ENCODE results near the gene DNAJB13. TPM values are rescaled to one million over a fixed set of nuclear protein-coding genes. Genes with fewer than 3 reads are reported as not detected.
A peak's percentile ranks its signal among the peaks of the same experiment; 100 is the strongest.

Gene DNAJB13
- total RNA-seq, 1 donor from 2014 or later, result 0.60 TPM

- no peak for DNase-seq (ENCODE audit: low spot score in 2 of 2, unreplicated experiment in 2 of 2)
- peaks cover 8% of the 10 kb centered on the region for H3K4me1 Mint-ChIP-seq
- H3K36me3 Mint-ChIP-seq, result peaks cover 1% of the 10 kb centered on the region
- no peaks in the 10 kb centered on the region for H3K9me3 Mint-ChIP-seq
- no peaks in the 10 kb centered on the region for H3K27me3 Mint-ChIP-seq (ENCODE audit: low read depth)
- H3K27ac Mint-ChIP-seq, result peak overlapping the region; percentile 30
- no peak for TF ChIP-seq CTCF (IDR thresholded peaks at IDR 0.05; ENCODE audit: unreplicated experiment)
- no peak overlapping the region for H3K4me3 Mint-ChIP-seq
Measured at GRCh38 chr11:73969991-73970800, 19.4 kb downstream of the DNAJB13 start.

- no peak for DNase-seq (ENCODE audit: low spot score in 2 of 2, unreplicated experiment in 2 of 2)
- Mint-ChIP-seq H3K27me3 (ENCODE audit: low read depth) (no peaks in the 10 kb centered on the region), H3K4me3 (no peak overlapping the region), H3K36me3 (peaks cover 9% of the 10 kb centered on the region), H3K4me1 (peaks cover 8% of the 10 kb centered on the region), H3K27ac (no peak overlapping the region), H3K9me3 (no peaks in the 10 kb centered on the region)
- no peak for TF ChIP-seq CTCF (IDR thresholded peaks at IDR 0.05; ENCODE audit: unreplicated experiment)
Measured at GRCh38 chr11:73971175-73971719, 20.4 kb downstream of the DNAJB13 start.

GRCh38 chr11:73972187-73972586 is 21.4 kb downstream of the DNAJB13 start:
- TF ChIP-seq CTCF (IDR thresholded peaks at IDR 0.05; ENCODE audit: unreplicated experiment), result no peak
- H3K4me1 Mint-ChIP-seq, result peaks cover 8% of the 10 kb centered on the region
- no peak overlapping the region for H3K4me3 Mint-ChIP-seq
- H3K27ac Mint-ChIP-seq, result no peak overlapping the region
- no peak for DNase-seq (ENCODE audit: low spot score in 2 of 2, unreplicated experiment in 2 of 2)
- peaks cover 15% of the 10 kb centered on the region for H3K36me3 Mint-ChIP-seq
- H3K27me3 Mint-ChIP-seq (ENCODE audit: low read depth), result no peaks in the 10 kb centered on the region
- H3K9me3 Mint-ChIP-seq, result no peaks in the 10 kb centered on the region

- H3K27ac Mint-ChIP-seq, result no peak overlapping the region
- no peak overlapping the region for H3K4me3 Mint-ChIP-seq
- TF ChIP-seq CTCF (IDR thresholded peaks at IDR 0.05; ENCODE audit: unreplicated experiment), result no peak
- H3K36me3 Mint-ChIP-seq, result peaks cover 15% of the 10 kb centered on the region
- peaks cover 8% of the 10 kb centered on the region for H3K4me1 Mint-ChIP-seq
- DNase-seq (ENCODE audit: low spot score in 2 of 2, unreplicated experiment in 2 of 2), result no peak
- no peaks in the 10 kb centered on the region for H3K9me3 Mint-ChIP-seq
- no peaks in the 10 kb centered on the region for H3K27me3 Mint-ChIP-seq (ENCODE audit: low read depth)
Measured at GRCh38 chr11:73972620-73973449, 22.0 kb downstream of the DNAJB13 start.

GRCh38 chr11:73974604-73975478 is 24.0 kb downstream of the DNAJB13 start:
- no peak for TF ChIP-seq CTCF (IDR thresholded peaks at IDR 0.05; ENCODE audit: unreplicated experiment)
- Mint-ChIP-seq H3K36me3 (peaks cover 20% of the 10 kb centered on the region), H3K4me1 (peaks cover 7% of the 10 kb centered on the region), H3K27me3 (ENCODE audit: low read depth) (no peaks in the 10 kb centered on the region), H3K4me3 (no peak overlapping the region), H3K9me3 (no peaks in the 10 kb centered on the region), H3K27ac (no peak overlapping the region)
- DNase-seq (ENCODE audit: low spot score in 2 of 2, unreplicated experiment in 2 of 2), result no peak

Measured in mesothelial cell of epicardium (in vitro differentiated cells).